Stimulated activated memory B cell treated with anti-CD40 and anti-IgM and Interleukin-4, amounts not matched to agents 10 μg/mL and 1 μg/mL and 100 μg/mL, for 72 hours (primary cell): ENCODE data around the gene DCST2.

Experiments used
- ATAC-seq: fragments of 150-1000 bp; cut with Tn5 transposase; 2 replicates; pipeline ENCODE4 v1.10.0; 2021
- H3K27ac Mint-ChIP-seq: one replicate; pipeline ENCODE4 v1.8.0; 2022; ENCODE audit warnings: mild to moderate bottlenecking, mixed read lengths
- H3K27me3 Mint-ChIP-seq: one replicate; pipeline ENCODE4 v1.8.0; 2022; ENCODE audit warnings: mixed read lengths
- H3K36me3 Mint-ChIP-seq: one replicate; pipeline ENCODE4 v1.8.0; 2022; ENCODE audit warnings: mixed read lengths
- H3K4me1 Mint-ChIP-seq: one replicate; pipeline ENCODE4 v1.8.0; 2022; ENCODE audit warnings: mixed read lengths
- H3K4me3 Mint-ChIP-seq: one replicate; pipeline ENCODE4 v1.8.0; 2022; ENCODE audit warnings: mild to moderate bottlenecking, moderate library complexity, mixed read lengths
- H3K9me3 Mint-ChIP-seq: one replicate; pipeline ENCODE4 v1.8.0; 2022; ENCODE audit warnings: mixed read lengths

Gene DCST2

DNA sequence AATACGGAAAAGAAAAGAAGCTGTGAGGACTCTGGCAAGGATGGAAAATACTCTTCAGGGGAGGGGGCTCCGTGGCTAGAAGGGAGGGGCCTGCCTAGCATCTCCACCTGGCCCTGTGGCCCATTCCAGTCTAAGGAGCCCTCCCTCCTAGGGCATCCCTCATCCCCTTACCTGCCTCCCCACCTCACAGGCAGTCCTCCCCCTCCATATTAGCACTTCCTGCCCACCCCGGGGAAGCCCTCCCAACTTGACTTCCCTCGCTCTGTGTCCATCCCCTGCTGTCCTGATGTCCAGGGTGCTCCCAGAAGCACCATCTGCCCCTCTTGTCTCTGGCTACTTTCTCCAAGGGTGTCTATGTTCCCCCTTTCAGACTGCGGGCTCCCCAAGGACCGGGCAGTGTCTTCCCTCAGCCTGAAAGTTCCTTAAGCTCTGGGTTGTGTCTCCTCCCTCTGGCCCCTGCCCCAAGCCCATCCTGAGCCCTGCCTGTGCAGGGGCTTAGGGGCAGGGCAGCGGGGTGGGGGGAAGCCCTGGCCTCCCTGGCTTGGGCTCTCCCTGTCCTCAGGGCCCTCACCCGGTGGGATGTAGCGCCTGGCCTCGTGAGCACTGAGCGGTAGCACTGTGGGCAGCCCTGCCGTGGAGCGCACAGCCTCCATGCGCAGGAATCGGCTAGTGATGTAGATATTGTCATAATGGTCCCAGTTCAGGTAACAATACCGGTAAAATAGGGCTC lies 3.9 kb downstream of the DCST2 start:
- no peak overlapping the region for H3K27ac Mint-ChIP-seq
- H3K9me3 Mint-ChIP-seq: no peaks in the 10 kb centered on the region
- peaks cover 17% of the 10 kb centered on the region for H3K27me3 Mint-ChIP-seq
- H3K4me3 Mint-ChIP-seq: no peak overlapping the region
- H3K4me1 Mint-ChIP-seq: peaks cover 6% of the 10 kb centered on the region
- ATAC-seq: no peak
- H3K36me3 Mint-ChIP-seq: no peaks in the 10 kb centered on the region

DNA sequence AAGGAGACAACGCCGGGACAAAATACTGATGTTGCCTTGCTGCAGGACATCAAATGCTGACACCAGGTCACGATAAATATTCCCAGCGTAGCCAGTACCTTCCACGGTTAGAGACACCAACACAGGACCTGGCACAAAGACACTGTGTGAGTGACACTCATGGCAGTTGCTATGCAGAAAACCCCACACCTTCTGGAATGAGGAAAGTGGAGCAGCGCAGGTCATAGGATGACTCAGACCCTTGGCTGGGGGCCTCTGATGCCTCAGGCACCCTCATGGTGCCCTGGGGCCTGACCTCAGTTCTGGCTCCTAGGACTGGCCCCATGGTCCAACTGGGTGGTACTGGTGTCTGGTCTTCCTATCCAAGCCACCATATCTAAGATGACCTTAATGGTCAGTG lies 7.0 kb downstream of the DCST2 start:
- no peaks in the 10 kb centered on the region for H3K27me3 Mint-ChIP-seq
- no peak overlapping the region for H3K4me3 Mint-ChIP-seq
- no peak overlapping the region for H3K27ac Mint-ChIP-seq
- peaks cover 8% of the 10 kb centered on the region for H3K4me1 Mint-ChIP-seq
- H3K36me3 Mint-ChIP-seq: no peaks in the 10 kb centered on the region
- H3K9me3 Mint-ChIP-seq: no peaks in the 10 kb centered on the region
- no peak for ATAC-seq

- Mint-ChIP-seq H3K36me3 (no peaks in the 10 kb centered on the region), H3K27ac (no peak overlapping the region), H3K4me1 (peaks cover 12% of the 10 kb centered on the region), H3K9me3 (no peaks in the 10 kb centered on the region), H3K4me3 (no peak overlapping the region), H3K27me3 (no peaks in the 10 kb centered on the region)
- ATAC-seq: no peak
Observed at GRCh38 chr1:155026154-155026553, 7.4 kb downstream of the DCST2 start.

DNA sequence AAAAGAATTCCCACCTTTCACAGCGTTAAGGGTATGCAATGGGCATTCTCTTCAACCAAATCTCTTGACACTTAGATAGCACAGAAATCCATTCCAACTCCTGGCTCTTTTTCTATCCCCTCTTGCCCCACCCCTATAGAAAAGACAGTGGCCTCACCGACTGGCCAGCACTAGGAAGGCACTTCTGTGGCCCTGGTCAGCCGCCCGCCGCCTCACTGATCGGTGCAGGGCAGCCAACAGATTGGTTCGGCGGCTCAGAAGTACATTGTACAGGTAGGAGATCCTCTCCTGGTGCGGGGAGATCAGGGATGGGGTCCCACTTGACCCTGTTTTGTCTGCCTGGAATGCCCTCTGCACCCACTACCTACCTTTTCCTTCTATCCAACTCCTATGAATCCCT lies 9.3 kb downstream of the DCST2 start:
- no peak for ATAC-seq
- Mint-ChIP-seq H3K9me3 (no peaks in the 10 kb centered on the region), H3K27ac (no peak overlapping the region), H3K36me3 (peaks cover 6% of the 10 kb centered on the region), H3K4me1 (peaks cover 23% of the 10 kb centered on the region), H3K4me3 (no peak overlapping the region), H3K27me3 (no peaks in the 10 kb centered on the region)

GRCh38 chr1:155023627-155024026 lies 10.0 kb downstream of the DCST2 start:
- Mint-ChIP-seq H3K9me3 (no peaks in the 10 kb centered on the region), H3K27me3 (no peaks in the 10 kb centered on the region), H3K4me3 (no peak overlapping the region), H3K36me3 (peaks cover 7% of the 10 kb centered on the region), H3K4me1 (peaks cover 24% of the 10 kb centered on the region), H3K27ac (no peak overlapping the region)
- no peak for ATAC-seq

DNA sequence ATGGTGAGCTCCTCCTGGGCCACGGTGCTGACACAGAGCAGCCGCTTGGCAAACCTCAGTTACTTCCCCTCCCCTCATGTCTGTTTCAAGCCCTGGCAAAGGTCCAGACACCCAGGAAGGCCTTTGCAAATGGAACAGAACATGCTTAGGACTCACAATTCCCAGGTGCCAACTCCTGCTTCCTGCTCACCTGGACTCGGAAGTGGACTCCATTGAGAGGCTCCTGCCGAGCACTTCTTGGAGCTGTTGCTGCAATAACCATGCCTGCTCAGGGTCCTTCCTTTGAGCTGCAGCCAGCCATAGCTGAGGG lies 10.7 kb downstream of the DCST2 start:
- H3K27ac Mint-ChIP-seq: no peak overlapping the region
- ATAC-seq: no peak
- H3K27me3 Mint-ChIP-seq: no peaks in the 10 kb centered on the region
- peaks cover 7% of the 10 kb centered on the region for H3K36me3 Mint-ChIP-seq
- no peaks in the 10 kb centered on the region for H3K9me3 Mint-ChIP-seq
- peaks cover 30% of the 10 kb centered on the region for H3K4me1 Mint-ChIP-seq
- no peak overlapping the region for H3K4me3 Mint-ChIP-seq

DNA sequence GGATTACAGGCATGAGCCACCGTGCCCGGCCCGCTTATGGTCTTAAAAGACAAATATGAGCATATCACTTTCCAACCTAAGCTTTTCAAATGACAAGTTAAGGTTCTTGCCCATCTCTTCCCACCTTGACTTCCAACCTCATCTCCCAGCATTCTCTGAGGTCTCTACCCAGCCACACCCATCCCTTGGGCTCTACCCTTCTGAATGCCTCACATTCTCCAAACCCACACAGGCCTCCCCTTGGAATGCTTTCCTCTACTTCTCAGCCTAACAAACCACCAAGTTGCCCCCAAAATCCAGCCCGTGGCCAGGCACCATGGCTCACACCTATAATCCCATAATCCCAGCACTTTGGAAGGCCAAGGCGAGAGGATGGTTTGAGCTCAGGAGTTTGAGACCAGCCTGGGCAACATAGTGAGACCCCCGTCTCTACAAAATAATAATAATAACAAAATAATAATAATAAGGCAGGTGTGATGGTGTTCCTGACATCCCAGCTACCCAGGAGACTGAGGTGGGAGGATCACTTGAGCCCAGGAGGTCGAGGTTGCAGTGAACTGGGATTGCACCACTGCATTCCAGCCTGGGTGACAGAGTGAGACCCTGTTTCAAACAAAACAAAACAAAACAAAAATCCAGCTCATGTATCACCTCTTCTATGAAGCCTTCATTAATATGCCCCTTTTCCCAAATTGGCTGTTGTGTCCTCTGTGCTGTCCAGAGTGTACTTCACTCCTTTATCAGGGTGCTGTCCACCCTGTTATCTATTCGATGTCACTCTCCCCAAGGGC lies 11.2 kb downstream of the DCST2 start:
- peaks cover 35% of the 10 kb centered on the region for H3K4me1 Mint-ChIP-seq
- no peaks in the 10 kb centered on the region for H3K9me3 Mint-ChIP-seq
- H3K27me3 Mint-ChIP-seq: no peaks in the 10 kb centered on the region
- H3K36me3 Mint-ChIP-seq: peaks cover 7% of the 10 kb centered on the region
- peak overlapping the region; percentile 70 for H3K27ac Mint-ChIP-seq
- no peak for ATAC-seq
- no peak overlapping the region for H3K4me3 Mint-ChIP-seq

- H3K36me3 Mint-ChIP-seq: peaks cover 7% of the 10 kb centered on the region
- H3K27me3 Mint-ChIP-seq: no peaks in the 10 kb centered on the region
- H3K4me1 Mint-ChIP-seq: peaks cover 56% of the 10 kb centered on the region
- no peak for ATAC-seq
- peak overlapping the region; percentile 88 for H3K27ac Mint-ChIP-seq
- H3K9me3 Mint-ChIP-seq: no peaks in the 10 kb centered on the region
- peak overlapping the region; percentile 19 for H3K4me3 Mint-ChIP-seq
Observed at GRCh38 chr1:155019377-155020245, 14.0 kb downstream of the DCST2 start.

- H3K4me3 Mint-ChIP-seq: no peak overlapping the region
- H3K27me3 Mint-ChIP-seq: no peaks in the 10 kb centered on the region
- H3K36me3 Mint-ChIP-seq: peaks cover 7% of the 10 kb centered on the region
- peaks cover 60% of the 10 kb centered on the region for H3K4me1 Mint-ChIP-seq
- peak overlapping the region; percentile 88 for H3K27ac Mint-ChIP-seq
- no peaks in the 10 kb centered on the region for H3K9me3 Mint-ChIP-seq
- ATAC-seq: no peak
Observed at GRCh38 chr1:155018617-155019348, 14.8 kb downstream of the DCST2 start.

DNA sequence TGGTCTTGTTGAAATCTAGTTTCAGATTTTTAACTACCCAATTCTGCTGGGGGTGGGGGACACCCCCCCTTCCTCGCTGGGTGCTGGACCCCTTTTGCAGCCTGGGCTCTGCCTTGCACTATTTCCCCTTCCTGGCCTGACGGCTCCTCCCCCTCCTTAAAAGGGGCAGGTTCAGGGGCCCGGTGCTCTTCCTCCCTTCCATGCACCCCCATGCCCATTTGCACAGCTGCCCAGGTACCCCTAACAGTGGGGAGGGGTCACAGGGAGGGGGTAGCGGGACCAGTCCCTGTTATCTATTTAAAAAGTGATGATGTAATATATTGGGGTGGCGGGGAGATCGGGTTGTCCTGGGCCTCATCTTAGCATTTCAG lies 15.7 kb downstream of the DCST2 start:
- peak; percentile 6 for ATAC-seq
- Mint-ChIP-seq H3K4me1 (peaks cover 68% of the 10 kb centered on the region), H3K4me3 (peak overlapping the region; percentile 79), H3K27me3 (no peaks in the 10 kb centered on the region), H3K9me3 (no peaks in the 10 kb centered on the region), H3K27ac (peak overlapping the region; percentile 88), H3K36me3 (peaks cover 12% of the 10 kb centered on the region)

- H3K4me1 Mint-ChIP-seq: peaks cover 75% of the 10 kb centered on the region
- H3K4me3 Mint-ChIP-seq: peak overlapping the region; percentile 79
- H3K9me3 Mint-ChIP-seq: no peaks in the 10 kb centered on the region
- H3K27ac Mint-ChIP-seq: peak overlapping the region; percentile 88
- peaks cover 12% of the 10 kb centered on the region for H3K36me3 Mint-ChIP-seq
- ATAC-seq: peak; percentile 84
- no peaks in the 10 kb centered on the region for H3K27me3 Mint-ChIP-seq
Observed at GRCh38 chr1:155017041-155017945, 16.3 kb downstream of the DCST2 start.

DNA sequence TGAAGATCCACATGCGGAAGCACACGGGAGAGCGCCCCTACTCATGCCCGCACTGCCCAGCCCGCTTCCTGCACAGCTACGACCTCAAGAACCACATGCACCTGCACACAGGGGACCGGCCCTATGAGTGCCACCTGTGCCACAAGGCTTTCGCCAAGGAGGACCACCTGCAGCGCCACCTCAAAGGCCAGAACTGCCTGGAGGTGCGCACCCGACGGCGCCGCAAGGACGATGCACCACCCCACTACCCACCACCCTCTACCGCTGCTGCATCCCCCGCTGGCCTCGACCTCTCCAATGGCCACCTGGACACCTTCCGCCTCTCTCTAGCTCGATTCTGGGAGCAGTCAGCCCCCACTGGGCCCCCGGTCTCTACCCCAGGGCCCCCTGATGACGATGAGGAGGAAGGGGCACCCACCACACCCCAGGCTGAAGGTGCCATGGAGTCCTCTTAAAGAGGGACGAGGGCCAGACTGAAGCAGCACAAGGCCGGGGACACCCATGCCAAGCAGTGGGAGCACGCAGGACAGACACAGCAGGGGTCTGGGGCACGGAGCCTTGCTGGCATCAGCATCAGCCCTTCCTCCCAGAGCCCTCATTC lies 17.2 kb downstream of the DCST2 start:
- H3K27ac Mint-ChIP-seq: peak overlapping the region; percentile 88
- no peaks in the 10 kb centered on the region for H3K9me3 Mint-ChIP-seq
- H3K4me1 Mint-ChIP-seq: peaks cover 75% of the 10 kb centered on the region
- no peaks in the 10 kb centered on the region for H3K27me3 Mint-ChIP-seq
- peak overlapping the region; percentile 65 for H3K4me3 Mint-ChIP-seq
- H3K36me3 Mint-ChIP-seq: peaks cover 12% of the 10 kb centered on the region
- peak; percentile 69 for ATAC-seq

DNA sequence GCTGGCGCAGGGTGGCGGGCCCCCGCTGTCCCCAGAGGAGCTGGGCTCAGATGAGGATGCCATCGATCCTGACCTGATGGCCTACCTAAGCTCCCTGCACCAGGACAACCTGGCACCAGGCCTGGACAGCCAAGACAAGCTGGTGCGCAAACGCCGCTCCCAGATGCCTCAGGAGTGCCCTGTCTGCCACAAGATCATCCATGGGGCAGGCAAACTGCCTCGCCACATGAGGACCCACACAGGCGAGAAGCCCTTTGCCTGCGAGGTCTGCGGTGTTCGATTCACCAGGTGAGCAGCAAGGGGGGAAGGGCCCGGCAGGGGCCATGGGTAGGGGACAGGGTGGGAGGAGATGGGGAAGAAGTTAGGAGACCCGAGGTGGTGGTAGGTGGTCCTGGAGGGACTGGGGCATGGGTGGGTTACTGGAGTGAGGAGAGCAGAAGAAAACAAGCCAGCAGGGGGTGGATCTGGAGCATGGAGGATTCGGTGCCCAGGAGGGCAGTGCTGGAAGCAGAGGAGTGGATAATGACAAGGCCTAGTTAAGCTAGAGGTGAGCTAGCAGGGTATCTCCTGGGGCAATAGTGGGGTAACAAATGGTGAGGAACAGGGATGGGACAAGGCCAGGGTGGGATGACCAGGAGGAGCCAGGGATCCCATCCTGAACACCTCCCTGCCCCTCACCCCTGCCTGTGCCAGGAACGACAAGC lies 17.9 kb downstream of the DCST2 start:
- H3K9me3 Mint-ChIP-seq: no peaks in the 10 kb centered on the region
- peaks cover 77% of the 10 kb centered on the region for H3K4me1 Mint-ChIP-seq
- H3K27me3 Mint-ChIP-seq: no peaks in the 10 kb centered on the region
- peak overlapping the region; percentile 88 for H3K27ac Mint-ChIP-seq
- peaks cover 12% of the 10 kb centered on the region for H3K36me3 Mint-ChIP-seq
- ATAC-seq: peak; percentile 0
- H3K4me3 Mint-ChIP-seq: no peak overlapping the region
